WTC11 (cell line): ENCODE measurements around the gene FAM177B.

Experiments used
- CBFB ChIP-seq: sonication (generic); formaldehyde crosslinking; IDR thresholded peaks from 2 replicates; pipeline ENCODE4 v1.8.1; 2022; ENCODE audit warnings: mild to moderate bottlenecking, low read depth, missing genetic modification reagents
- CTCF ChIP-seq: fragments of 200-600 bp; IDR thresholded peaks from 2 replicates; pipeline ENCODE4 v1.8.0; 2022; ENCODE audit warnings: antibody characterized with exemption
- NR3C1 ChIP-seq: sonication (generic); formaldehyde crosslinking; conservative IDR thresholded peaks from 2 replicates; pipeline ENCODE4 v1.8.1; 2023; ENCODE audit warnings: low read depth, mild to moderate bottlenecking, missing genetic modification reagents
- TEAD1 ChIP-seq: sonication (generic); formaldehyde crosslinking; IDR thresholded peaks from 2 replicates; pipeline ENCODE4 v1.8.0; 2022; ENCODE audit warnings: mild to moderate bottlenecking, missing genetic modification reagents
- USF1 ChIP-seq: sonication (generic); formaldehyde crosslinking; IDR thresholded peaks from 2 replicates; pipeline ENCODE4 v1.8.0; 2022; ENCODE audit warnings: mild to moderate bottlenecking, missing genetic modification reagents
- TF ChIP-seq, protein P1 (sequence below): sonication (generic); formaldehyde crosslinking; IDR thresholded peaks from 2 replicates; pipeline ENCODE4 v1.8.0; 2022; ENCODE audit warnings: mild to moderate bottlenecking, missing genetic modification reagents
- TF ChIP-seq, protein P2 (sequence below): sonication (generic); formaldehyde crosslinking; IDR thresholded peaks from 2 replicates; pipeline ENCODE4 v1.8.0; 2022; ENCODE audit warnings: mild to moderate bottlenecking, missing genetic modification reagents
- TF ChIP-seq, protein P3 (sequence below): sonication (generic); formaldehyde crosslinking; IDR thresholded peaks from 2 replicates; pipeline ENCODE4 v1.8.1; 2023; ENCODE audit warnings: mild to moderate bottlenecking, moderate library complexity, missing genetic modification reagents

- TF ChIP-seq CBFB (CRISPR knock-in tag), result no peak
- TF ChIP-seq, protein P1, sequence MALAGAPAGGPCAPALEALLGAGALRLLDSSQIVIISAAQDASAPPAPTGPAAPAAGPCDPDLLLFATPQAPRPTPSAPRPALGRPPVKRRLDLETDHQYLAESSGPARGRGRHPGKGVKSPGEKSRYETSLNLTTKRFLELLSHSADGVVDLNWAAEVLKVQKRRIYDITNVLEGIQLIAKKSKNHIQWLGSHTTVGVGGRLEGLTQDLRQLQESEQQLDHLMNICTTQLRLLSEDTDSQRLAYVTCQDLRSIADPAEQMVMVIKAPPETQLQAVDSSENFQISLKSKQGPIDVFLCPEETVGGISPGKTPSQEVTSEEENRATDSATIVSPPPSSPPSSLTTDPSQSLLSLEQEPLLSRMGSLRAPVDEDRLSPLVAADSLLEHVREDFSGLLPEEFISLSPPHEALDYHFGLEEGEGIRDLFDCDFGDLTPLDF (CRISPR knock-in tag), result no peak
- no peak for TF ChIP-seq TEAD1 (CRISPR knock-in tag)
- no peak for TF ChIP-seq CTCF
- TF ChIP-seq, protein P2, sequence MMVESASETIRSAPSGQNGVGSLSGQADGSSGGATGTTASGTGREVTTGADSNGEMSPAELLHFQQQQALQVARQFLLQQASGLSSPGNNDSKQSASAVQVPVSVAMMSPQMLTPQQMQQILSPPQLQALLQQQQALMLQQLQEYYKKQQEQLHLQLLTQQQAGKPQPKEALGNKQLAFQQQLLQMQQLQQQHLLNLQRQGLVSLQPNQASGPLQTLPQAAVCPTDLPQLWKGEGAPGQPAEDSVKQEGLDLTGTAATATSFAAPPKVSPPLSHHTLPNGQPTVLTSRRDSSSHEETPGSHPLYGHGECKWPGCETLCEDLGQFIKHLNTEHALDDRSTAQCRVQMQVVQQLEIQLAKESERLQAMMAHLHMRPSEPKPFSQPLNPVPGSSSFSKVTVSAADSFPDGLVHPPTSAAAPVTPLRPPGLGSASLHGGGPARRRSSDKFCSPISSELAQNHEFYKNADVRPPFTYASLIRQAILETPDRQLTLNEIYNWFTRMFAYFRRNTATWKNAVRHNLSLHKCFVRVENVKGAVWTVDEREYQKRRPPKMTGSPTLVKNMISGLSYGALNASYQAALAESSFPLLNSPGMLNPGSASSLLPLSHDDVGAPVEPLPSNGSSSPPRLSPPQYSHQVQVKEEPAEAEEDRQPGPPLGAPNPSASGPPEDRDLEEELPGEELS (CRISPR knock-in tag), result no peak
- TF ChIP-seq, protein P3, sequence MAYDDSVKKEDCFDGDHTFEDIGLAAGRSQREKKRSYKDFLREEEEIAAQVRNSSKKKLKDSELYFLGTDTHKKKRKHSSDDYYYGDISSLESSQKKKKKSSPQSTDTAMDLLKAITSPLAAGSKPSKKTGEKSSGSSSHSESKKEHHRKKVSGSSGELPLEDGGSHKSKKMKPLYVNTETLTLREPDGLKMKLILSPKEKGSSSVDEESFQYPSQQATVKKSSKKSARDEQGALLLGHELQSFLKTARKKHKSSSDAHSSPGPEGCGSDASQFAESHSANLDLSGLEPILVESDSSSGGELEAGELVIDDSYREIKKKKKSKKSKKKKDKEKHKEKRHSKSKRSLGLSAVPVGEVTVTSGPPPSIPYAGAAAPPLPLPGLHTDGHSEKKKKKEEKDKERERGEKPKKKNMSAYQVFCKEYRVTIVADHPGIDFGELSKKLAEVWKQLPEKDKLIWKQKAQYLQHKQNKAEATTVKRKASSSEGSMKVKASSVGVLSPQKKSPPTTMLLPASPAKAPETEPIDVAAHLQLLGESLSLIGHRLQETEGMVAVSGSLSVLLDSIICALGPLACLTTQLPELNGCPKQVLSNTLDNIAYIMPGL (CRISPR knock-in tag), result no peak
- TF ChIP-seq NR3C1 (CRISPR knock-in tag), result no peak
- no peak for TF ChIP-seq USF1 (CRISPR knock-in tag)
Observed at GRCh38 chr1:222784916-222785315, 47.9 kb downstream of the FAM177B start.
